ENCODE results near the gene PTK6. TPM values are rescaled to one million over a fixed set of nuclear protein-coding genes. Genes with fewer than 3 reads are reported as not detected.
"Not testable (repeated sequence)": the region's sequence is repeated elsewhere in the genome, so short reads cannot be mapped to it uniquely, and the experiment has no call there.

PTK6 gene
- total RNA-seq, 4 donors from 2014 or later, result 8.3 to 109 (median 84.5) TPM

- H3K27ac ChIP-seq, result no peak overlapping the region
- no peak for DNase-seq
- peaks cover 0 to 15% (median 12%) of the 10 kb centered on the region in 4 donors for H3K4me1 ChIP-seq
- H3K27me3 ChIP-seq, result no peaks in the 10 kb centered on the region
- H3K4me3 ChIP-seq, result no peak overlapping the region
- H3K9me3 ChIP-seq, result no peaks in the 10 kb centered on the region
- TF ChIP-seq CTCF (IDR thresholded peaks at IDR 0.05), result no peak
- TF ChIP-seq POLR2A (IDR thresholded peaks at IDR 0.05), result no peak
- peaks cover 0 to 54% (median 0%) of the 10 kb centered on the region in 3 donors for H3K36me3 ChIP-seq
These were observed 26.2 kb upstream of the PTK6 start for GRCh38 chr20:63563225-63563935.

DNA sequence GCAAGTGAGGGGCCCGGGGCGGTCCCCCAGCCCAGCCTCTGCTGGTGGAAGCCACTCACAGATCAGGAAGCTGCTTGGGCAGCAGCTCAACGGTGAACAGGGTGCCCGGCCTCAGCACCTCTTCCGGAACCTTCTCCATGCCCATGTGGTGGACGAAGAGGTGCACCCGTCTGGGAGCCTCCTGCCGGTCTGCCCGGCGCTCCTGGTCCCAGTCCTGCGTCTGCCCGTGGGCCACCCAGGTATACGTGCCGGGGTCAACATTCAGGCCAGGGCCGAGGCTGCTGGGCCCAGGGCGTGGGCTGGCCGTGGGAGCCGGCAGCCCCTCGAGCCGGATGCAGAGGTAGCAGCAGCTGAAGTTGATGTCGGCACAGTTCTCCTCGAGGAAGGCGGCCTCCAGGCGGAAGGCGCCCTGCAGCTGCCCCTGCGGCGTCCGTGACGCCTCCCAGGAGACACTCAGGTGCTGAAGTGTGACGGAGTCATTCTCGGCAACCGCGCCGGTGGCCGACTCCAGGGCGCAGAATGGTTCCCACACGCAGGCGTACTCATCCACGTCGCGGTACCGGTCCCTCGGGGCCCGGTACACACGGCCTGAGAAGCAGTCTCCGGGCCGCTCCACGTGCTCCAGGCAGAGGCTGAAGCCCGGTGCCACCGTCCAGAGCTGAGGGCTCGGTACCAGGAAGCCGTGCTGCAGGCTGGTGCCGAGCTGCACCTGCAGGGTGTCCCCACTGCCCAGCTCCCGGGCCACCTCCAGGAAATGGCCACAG is 25.5 kb upstream of the PTK6 start:
- no peaks in the 10 kb centered on the region for H3K9me3 ChIP-seq
- no peak for DNase-seq
- no peak overlapping the region for H3K27ac ChIP-seq
- H3K27me3 ChIP-seq, result no peaks in the 10 kb centered on the region
- no peak overlapping the region for H3K4me3 ChIP-seq
- H3K4me1 ChIP-seq, result peaks cover 0 to 8% (median 7%) of the 10 kb centered on the region in 4 donors
- peaks cover 0 to 54% (median 0%) of the 10 kb centered on the region in 3 donors for H3K36me3 ChIP-seq
- no peak for TF ChIP-seq CTCF (IDR thresholded peaks at IDR 0.05)
- TF ChIP-seq POLR2A (IDR thresholded peaks at IDR 0.05), result no peak

GRCh38 chr20:63561624-63562396 is 24.6 kb upstream of the PTK6 start:
- peaks cover 0 to 54% (median 0%) of the 10 kb centered on the region in 3 donors for H3K36me3 ChIP-seq
- H3K4me1 ChIP-seq, result peaks cover 0 to 8% (median 0%) of the 10 kb centered on the region in 4 donors
- H3K27ac ChIP-seq, result no peak overlapping the region
- H3K27me3 ChIP-seq, result no peaks in the 10 kb centered on the region
- no peak for DNase-seq
- no peaks in the 10 kb centered on the region for H3K9me3 ChIP-seq
- H3K4me3 ChIP-seq, result no peak overlapping the region
- TF ChIP-seq CTCF (IDR thresholded peaks at IDR 0.05), result no peak
- no peak for TF ChIP-seq POLR2A (IDR thresholded peaks at IDR 0.05)

- no peak overlapping the region for H3K4me3 ChIP-seq
- no peaks in the 10 kb centered on the region for H3K27me3 ChIP-seq
- DNase-seq, result no peak
- H3K27ac ChIP-seq, result no peak overlapping the region
- peaks cover 0 to 54% (median 0%) of the 10 kb centered on the region in 3 donors for H3K36me3 ChIP-seq
- no peaks in the 10 kb centered on the region for H3K9me3 ChIP-seq
- H3K4me1 ChIP-seq, result peaks cover 0 to 8% (median 0%) of the 10 kb centered on the region in 4 donors
- TF ChIP-seq CTCF (IDR thresholded peaks at IDR 0.05), result no peak
- TF ChIP-seq POLR2A (IDR thresholded peaks at IDR 0.05), result no peak
These were observed 23.9 kb upstream of the PTK6 start for GRCh38 chr20:63560856-63561609.

DNA sequence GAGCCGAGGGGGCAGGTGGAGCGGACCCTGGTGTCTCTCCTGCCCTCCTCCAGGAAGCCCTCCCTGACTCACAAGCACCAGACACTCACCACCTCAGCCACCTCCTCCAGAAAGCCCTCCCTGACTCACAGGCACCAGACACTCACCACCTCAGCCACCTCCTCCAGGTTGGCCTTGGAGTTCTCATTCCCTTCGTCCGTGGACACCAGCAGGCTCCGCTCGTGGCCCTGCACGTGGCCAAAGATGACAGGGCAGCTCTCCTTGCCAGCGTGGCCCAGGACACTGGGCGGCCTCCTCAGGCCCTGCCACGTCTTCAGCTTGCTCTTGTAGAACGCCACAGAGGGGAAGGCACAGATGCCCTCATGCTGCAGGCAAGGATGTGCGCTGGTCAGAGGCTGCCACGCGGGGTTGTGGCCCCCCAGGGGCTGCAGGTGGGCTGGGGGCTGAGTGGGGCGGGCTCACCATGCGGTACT is 23.2 kb upstream of the PTK6 start:
- peaks cover 0 to 48% (median 0%) of the 10 kb centered on the region in 3 donors for H3K36me3 ChIP-seq

GRCh38 chr20:63559485-63560332 is 22.5 kb upstream of the PTK6 start:
- Histone ChIP-seq H3K36me3 (peaks cover 0 to 46% (median 0%) of the 10 kb centered on the region in 3 donors), H3K4me1 (peaks cover 0 to 11% (median 3%) of the 10 kb centered on the region in 4 donors)

More for the DNA sequence above, 23.2 kb upstream of the PTK6 start:
- no peaks in the 10 kb centered on the region for H3K27me3 ChIP-seq
- peaks cover 0 to 8% (median under 1%) of the 10 kb centered on the region in 4 donors for H3K4me1 ChIP-seq
- H3K9me3 ChIP-seq, result no peaks in the 10 kb centered on the region
- H3K4me3 ChIP-seq, result no peak overlapping the region
- TF ChIP-seq POLR2A (IDR thresholded peaks at IDR 0.05) (no peak), CTCF (IDR thresholded peaks at IDR 0.05) (no peak)
- H3K27ac ChIP-seq, result no peak overlapping the region
- DNase-seq, result no peak

More at GRCh38 chr20:63559485-63560332, 22.5 kb upstream of the PTK6 start:
- DNase-seq, H3K4me3 ChIP-seq, H3K9me3 ChIP-seq, H3K27me3 ChIP-seq, H3K27ac ChIP-seq: not testable (repeated sequence)

Measured in Peyer's patch (tissue), 4 donors.